Measurements from ENCODE around the gene RALGDS.

Gene RALGDS

DNA sequence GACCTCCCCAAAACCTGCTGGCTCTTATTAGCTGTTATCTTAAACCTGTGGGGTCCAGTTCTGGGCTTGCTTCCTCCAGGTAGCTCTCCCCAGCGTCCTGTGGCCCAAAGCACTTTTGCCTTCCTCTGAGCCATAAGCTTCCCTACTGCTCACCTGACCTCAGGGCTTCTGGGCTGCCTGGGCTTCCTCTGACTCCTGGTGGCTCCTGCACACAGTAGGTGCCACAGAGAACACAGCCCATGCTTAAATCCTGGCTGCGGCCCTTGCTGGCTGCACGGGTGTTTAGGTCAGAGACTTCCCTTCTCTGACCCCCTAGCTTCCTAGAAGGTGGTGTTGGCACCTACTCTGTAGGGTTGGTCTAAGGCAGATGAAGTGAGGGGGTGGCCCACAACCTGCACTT lies 2.5 kb downstream of the RALGDS start:
- DNase-seq, result no peak

DNA sequence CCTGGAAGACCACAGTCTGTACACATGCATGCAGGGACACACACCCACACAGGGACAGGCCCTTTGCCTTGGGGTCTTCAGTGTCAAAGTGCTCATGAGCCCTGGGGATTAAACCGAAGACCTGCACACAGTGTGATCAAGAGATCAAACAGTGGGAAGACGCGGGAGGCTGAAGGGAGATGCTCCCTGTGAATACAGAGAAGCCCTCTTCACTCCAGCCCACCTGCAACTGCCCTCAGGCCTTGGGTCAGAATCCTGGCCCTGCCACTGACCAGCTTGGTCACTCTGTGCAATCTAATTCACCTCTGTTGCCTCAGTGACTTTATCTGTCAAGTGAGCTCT lies 2.9 kb downstream of the RALGDS start:
- no peak for DNase-seq

DNA sequence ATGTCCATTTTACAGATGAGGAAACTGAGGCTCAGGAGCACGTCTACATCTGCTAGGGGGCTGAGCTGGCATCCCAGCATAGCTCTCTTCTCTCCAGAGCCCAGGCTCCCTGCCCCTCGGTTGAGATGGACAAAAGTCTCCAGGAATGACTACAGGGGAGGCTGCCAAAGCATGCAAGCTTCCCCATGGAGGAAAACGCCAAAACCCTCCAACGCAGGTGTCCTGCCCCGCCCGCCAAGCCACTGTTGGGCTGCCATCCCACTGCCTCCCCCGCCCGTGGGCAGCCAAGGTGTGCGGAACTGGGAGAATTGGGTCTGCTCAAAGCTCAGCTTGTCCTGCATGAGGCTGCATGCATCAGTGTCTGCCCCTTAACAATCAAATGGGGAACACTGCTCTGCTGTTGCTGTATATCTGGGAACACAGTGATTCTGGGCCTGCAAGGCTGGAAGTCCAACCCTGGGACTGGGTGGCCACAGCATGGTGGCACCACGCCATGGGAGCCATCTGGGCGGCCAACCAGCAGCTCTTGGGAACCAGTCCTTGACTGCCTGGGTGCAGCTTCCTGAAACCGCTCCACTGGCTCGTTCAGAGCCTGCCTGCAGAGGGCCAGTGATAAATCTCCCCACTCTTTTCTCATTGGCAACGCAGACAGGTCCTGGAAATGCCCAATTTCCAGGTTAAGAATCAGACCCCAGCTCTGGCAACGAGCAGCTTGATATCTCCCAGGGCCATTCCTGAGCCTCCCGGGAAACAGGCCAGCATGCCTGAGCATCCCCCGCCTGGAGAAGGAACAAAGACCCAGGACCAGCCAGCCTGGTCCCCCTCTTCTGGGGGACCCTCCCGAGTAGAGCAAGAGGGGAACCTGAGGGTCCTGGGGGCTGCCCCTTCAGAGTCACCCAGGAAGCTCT lies 3.5 kb downstream of the RALGDS start:
- DNase-seq, result no peak

DNA sequence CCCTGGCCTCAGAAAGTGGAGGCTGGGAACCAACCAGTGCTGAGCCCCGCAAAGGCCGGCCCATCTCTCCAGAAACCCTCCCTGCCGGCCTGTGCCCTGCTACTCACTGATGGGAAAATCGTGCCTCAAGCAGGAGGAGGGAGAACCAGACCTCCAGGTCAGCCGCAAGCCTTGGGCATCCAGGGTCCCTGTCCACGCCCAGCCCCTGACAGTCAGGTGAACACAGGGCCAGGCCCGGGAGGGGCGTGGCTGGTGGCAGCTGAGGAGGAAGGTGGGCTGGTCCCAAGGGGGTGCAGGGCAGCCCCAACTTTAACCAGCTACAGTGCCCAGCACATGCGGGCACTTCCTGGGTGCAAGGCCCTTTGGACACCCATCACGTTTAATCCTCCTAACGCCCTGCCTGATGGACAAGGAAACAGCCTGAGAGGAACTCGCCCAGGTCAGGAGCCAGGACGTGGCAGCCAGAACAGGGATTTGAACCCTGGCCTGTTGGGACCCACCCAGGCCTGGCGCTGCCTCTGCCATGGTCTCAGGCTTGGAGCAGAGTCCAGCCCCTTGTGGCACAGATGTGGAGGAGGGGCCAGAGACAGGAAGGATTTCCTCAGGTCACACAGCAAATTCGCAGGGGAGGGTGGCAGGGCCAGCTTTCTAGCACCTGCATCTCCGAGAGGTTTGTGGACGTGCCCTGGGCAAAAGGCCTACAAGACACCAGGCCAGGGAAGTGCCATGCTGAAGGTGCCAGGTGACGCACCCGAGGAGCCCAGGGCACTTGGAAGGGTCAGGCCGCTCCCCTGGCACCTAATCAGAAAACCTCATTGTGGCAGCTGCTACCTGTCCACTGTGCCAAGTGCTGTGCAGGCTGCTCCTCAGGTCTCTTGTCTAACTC lies 4.5 kb downstream of the RALGDS start:
- DNase-seq, result no peak

DNA sequence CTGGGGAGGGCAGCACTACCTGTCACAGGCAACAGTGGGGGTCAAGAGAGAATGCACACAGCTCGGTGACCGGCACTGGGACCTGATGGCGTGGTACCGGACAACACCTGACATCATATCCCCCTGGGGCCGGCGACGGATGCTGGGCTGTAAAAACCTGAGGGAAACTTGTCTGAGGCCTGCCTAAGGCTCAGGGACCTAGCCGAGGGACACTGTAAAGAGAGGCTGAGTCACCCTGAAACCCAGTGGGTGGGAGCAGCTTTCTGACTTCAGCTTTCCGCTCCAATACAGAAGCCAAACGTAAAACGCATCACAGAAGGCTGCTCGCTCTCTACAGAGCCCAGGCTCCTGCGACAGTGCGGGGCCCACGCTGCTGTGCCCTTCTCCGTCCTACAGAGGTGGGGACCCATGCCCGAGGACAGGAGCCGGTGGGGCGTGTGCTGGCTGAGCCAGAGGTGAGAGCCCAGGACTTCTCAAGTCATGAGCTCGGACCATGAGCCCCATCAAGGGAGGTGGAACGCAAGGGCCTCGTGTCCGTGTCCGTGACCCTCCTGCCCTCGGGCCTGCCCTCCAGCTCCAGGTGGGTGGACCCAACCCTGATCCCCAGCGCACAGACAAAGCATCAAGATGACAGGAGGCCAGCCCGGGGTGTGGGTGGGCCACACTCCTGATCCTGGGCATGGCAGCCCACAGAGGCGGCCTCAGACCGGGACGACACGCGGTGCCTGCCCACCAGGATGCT lies 5.3 kb downstream of the RALGDS start:
- peak; percentile 47 for DNase-seq

DNA sequence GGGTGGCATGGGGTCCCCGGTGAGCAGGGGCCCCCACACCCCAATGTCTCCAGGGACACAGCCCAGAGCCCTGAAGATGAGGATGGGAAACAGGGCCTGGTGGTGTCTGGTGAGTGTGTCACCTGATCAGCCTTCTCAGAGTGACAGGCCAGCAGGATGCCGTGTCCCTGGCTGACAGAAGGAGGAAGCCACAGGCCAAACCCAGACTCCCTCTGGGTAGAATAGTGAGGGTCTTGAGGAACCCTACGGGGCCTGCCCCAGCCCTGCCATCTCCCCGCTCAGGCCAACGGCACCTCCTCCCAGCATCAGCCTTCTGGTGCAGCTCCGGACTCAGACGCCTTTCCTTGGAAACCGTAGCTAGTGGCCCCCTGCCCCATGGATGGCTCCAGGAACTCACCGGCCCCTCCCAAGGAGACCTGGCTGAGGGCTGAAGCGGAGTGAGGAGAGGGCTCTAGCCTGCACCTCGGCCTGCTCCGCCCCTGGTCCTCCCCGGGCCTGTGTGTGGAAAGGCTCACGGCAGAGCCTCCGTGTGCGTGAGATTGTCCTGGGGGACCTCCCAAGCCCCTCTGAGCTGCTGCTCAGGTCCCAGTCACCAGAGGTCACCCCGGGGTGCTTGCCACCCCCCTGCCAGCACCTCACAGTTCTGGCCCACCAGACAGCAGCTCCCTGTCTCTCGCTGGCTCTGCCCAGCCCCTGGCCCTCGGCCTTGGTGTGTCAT lies 6.0 kb downstream of the RALGDS start:
- no peak for DNase-seq

DNA sequence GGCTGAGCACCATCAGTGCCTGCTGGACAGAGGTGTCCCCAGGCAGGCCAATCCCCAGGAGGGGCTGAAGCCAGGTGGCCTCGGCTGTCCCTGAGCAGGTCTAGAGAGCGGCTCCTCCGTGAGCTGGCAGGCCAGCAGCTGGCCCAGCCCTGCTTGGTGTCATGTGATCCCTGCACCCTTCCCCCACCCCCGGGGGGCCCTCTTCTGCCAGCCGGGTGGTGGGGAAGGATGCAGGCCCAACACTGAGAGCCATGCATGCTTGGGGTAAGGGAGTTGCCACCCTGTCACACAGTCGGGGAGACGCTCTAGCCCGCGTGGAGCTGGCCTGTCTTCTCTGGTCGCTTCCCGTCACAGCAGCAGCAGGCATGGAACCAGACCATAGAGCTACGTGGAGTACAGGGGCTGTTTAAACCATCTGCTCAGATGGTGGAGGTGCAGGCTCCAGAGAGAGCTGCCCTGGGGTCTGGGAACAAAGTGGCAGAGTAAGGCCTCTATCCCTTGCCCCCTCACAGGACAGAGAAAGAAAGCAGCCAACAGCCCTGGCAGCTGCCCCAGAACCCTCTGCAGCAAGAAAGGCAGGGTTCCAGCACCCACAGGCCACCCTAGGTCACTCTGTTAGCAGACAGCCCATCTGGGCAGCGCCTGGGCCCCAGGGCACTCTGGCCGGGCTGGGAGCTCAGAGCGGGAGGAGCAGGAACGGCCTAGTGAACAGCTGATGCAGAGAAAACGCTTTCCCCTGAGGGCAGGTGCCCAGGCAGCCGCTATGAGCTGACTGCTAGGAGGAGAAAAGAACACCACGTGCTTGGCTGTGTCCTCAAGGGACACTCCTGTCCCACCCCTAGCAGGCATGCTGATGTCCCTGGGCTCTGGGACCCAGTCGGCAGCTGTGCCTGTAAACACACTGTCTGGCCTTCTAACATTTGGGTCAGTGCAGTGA lies 6.8 kb downstream of the RALGDS start:
- no peak for DNase-seq

DNA sequence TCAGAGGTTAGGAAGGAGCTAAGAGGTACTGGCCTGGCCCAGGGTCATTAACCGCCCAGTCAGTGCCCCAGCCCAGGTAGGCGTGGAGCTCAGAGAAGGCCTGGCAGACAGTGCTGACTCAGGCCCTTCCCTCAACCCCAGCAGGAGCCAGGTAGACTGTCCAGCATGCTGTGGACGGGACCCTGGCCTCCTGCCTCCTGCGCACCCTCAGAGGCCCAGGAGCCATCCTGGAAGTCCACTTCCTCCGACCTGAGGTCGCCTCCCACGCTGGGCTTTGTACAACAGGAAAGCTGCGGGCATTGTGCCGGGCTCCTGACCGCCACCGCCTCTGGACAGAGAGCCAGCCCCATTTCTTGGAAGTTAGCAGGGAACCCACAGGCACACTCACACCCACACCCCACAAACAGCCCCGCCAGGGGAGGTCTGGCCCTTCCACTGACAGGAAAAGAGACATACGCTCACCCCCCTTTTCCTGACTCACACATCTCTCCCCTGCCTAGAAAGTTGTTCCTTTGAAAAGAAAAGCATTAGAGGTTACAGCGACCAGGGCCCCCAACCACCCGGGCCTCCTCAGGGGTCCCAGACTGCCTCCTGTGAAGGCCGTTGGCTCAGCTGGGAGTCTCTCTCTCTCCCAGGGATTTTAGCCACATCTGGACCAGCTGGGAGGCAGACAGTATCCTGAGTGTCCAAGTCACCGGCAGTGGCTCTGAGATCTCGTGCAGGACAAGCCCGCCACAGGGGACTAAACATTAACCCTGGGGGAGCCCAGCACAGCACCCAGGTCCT lies 7.7 kb downstream of the RALGDS start:
- peak in 1 of 2 donors; percentile 53 for DNase-seq

DNA sequence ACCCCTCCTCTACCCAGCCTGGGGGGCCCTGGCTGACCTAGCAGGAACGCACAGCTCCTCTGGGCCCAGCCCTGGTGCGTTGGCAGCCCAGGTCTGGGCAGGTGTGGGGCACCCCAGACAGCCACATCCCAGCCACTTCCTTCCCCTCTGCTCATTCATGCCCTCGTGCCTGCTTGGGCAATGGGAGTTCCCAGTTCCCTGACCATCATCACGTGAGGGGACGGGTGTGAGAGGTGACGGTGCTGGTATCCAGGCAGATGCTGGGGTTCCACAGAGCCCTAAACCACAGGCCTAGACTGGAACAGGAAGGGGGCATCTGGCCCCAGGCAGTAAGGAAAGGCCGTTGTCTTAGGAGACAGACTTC lies 8.4 kb downstream of the RALGDS start:
- DNase-seq, result peak; percentile 67 to 91

DNA sequence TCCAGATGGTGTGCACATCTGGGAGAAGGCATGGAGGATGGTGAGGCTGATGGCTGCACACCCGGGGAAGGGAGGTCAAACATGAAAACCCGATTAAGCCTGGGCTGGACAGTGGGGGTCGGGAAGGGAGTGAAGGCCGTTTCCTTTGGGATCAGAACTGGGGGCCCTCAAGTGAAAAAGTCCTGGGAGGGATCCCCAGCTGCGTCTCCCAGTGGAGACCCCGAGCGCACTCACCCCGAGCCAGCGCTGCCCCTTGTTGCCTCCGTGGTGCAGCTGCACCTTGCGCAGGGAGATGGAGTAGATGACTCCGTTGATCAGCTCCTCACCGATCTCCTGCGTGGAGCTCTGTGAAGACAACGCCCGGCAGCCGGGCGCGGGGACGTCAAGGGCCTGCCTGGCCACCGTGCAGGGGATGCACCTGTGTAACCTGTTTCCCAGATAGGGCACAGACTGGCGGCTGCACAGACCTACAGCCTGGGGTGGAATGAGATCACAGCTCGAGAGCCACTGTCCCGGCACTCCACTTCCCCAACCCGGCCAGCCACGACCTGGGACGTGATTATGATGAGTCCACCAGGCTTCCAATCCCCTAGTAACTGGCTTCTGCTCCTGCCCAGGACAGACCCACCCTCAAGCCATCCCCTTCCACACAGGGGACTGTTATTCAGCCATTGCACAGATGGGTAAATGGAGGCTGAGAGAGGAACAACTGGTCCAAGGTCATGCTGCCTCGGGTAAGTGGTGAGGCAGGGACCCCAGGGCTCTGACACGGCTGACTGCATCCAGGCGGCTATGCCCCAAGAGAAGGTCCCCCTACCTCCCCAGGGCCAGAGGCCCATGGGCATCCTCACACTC lies 9.0 kb downstream of the RALGDS start:
- peak in 1 of 2 donors; percentile 41 for DNase-seq

DNA sequence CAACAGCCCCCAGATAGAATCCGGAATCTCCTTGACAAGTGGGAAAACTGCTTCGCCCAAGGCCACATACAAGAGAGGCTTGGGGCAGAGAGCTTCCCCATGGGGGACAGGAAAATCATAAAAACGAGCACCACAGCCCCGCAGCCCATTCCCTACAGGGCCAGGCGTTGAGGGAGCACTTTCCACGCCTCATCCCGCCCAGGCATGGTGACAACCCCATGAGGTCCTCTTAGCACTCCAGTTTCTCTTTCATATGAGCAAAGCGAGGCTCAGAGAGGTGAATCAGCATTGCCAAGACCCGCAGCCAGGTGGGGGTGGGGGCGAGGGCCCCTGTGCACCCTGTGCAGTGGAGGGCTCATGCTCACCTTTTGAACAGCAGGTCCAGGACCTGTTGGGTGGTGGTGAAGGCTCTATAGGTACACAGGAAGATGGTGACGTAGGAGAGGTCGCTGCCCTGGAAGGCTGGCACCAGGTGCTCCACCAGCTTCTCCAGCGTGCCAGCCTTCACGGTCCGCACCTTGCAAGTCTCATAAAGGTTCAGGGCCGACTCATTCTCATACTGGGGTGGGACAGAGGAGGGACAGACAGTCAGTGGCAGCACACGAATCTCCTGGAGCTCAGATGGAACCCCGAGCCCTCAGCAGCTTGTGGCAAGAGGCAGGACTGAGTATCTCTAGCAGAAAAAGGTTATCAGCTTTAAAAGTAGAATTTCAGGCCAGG lies 10.9 kb downstream of the RALGDS start:
- DNase-seq, result no peak

DNA sequence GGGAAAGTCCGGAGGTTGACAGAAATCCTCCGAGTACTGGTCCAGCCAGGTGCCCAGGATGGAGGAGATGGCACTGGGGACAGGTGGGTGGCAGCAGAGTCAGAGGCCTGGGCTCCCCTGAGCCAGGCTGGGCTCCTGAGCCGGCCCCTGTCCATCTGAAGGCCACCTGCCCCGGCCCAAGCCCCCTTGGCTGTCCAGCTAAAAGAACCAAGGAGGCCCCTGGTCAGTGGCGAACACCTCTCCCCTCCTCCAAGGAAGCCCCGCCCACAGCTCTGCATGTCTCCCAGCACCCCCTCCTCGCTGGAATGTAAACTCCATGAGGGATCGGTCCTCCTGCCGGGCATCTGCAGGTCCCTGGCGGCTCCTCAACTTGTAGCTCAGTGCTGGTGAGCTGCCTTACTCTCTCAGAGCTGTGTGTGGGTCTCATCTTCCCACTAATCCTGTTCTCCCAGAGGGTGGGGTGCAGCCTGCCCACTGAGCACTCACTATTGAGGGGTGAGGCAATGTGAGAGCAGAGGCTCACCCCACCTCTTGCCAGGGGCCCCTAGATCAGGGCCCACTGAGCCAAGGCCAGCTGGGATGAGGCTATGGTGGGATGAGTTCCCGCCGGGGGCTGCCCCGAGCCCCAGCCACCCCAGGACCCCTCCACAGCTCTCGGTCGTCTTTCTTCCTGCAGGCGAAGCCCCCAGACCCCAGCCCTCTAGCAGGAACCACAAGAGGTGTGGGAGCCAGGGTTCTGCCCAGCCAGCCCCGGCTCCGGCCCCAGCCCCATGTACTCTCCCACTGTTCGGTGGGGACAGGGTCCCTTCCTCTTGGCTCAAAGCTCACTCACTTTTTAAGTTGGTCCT lies 12.0 kb downstream of the RALGDS start:
- no peak for DNase-seq

DNA sequence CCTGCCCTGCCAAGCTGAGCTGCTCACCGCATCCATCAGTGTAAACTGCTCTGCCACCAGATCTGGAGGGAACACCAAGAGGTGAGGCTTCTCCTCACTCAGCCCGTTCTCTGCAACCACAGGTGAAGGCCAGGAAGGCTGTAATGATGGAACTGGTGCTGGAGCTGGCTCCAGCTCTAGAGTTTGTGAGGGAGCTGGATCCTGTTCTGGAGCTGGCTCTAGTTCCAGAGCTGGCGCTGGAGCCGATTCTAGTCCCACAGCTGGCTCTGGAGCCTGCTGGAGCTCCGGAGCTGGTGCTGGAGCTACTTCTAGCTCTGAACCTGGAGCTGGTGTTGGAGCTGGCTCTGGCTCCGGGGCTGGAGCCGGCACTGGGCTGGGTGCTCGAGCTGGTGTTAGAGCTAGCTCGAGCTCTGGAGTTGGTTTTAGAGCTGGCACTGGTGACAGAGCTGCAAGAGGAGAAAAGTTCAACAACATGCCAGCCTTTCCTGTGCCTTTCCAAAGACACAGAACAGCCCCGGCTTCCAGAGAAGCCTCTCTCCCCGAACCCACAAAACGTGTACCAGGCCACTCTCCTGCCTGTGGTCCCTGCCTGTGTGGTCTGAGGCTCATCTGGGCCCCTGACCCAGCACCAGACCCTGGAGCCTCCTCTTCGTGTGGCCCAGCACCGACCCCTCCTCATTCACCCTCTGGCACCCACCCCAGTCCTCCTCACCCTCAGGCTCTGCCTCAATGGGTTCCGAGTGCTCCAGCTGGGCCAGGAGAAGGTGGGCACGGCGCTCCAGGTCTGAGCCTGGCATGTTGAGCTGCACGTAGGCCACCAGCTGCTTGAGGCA lies 12.9 kb downstream of the RALGDS start:
- no peak for DNase-seq

DNA sequence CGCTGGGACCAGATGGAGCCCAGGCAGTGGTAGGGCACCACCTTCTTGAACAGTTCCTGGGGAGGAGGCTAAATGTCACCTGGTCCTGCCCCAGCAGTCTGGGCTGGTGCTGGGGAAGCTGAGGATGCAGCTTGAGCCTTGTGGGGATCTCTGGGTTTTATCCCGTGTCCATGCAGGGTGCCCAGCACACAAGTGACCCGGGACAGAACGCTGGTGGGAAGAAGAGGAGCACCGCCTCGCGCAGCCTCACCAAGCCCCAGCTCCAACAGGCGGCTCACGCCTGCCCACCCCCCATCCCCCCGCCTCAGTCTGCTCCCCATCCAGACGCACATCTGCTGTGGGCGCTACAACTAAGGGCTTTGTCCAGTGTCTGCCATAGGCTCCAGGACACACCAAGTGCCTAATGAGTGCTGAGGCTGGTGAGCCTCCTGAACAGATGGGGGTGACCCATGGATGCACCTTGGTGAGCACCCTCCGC lies 13.8 kb downstream of the RALGDS start:
- no peak for DNase-seq

DNA sequence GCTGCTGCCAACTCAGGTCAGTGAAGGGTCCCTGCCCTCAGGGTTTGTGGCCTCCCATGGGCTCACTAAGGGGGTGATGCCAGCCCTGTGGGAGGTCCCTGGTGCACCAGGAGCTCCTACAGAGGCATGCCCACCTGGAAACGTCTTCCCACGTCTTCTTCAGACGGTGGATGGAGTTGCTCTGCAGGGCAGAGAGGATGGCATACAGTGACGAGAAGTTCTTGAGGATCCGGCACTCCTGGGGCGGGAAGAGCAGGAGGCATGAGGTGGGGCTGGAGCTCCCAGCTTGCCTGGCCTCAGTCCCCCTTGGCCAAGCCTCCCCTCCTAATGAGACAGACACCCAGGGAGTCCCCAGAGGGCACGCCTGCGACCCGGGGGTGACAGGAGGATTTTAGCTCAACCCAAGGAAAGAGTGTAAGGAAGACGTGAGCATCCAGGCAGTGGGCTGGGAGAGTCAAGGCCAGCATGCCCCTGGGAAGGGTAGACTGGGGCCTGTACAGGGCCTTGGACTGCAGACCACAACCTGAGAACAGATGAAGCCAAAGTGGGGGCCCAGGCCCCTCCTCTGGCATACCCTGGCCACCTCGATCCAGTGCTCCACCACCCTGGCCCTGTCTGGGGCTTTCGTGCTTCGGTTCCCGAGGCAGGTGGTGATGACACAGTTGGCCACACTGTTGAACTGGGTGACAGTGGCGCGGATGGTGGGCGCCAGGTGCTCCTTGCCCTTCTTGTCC lies 14.4 kb downstream of the RALGDS start:
- DNase-seq, result no peak

DNA sequence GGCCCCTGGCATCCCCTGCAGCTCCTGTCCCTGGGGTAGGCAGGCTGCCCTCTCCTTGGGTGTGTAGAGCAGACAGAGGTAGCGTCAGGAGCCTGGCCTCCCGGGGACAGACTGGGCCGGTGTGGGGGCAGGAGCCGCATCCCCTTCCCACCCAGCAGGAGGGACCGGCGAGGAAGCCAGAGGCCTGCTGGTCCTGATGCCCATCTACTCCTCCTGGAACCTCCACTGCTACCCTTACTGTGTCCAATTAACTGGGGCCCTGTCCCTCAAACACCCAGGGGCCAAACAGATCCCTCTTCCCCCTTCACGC lies 15.6 kb downstream of the RALGDS start:
- DNase-seq, result no peak

Data from CD4-positive, alpha-beta T cell treated with Interleukin-1 beta for 1 hour (primary cell).